ENCODE measurements around the gene SLC35F3. TPM values are rescaled to one million over a fixed set of nuclear protein-coding genes. Genes with fewer than 3 reads are reported as not detected.
"Not testable (repeated sequence)": the region's sequence is repeated elsewhere in the genome, so short reads cannot be mapped to it uniquely, and the experiment has no call there.

Gene SLC35F3
- total RNA-seq, 1 donor from 2014 or later, result 0.36 TPM

GRCh38 chr1:234114648-234115307, 210.3 kb downstream of the SLC35F3 start:
- DNase-seq (ENCODE audit: low spot score), result peak; percentile 51
- TF ChIP-seq CTCF (IDR thresholded peaks at IDR 0.05; ENCODE audit: unreplicated experiment), result peak; percentile 68
- Mint-ChIP-seq H3K36me3 (ENCODE audit: low read depth, unreplicated experiment) (no peaks in the 10 kb centered on the region), H3K4me3 (ENCODE audit: unreplicated experiment) (no peak overlapping the region), H3K4me1 (ENCODE audit: unreplicated experiment) (peaks cover 14% of the 10 kb centered on the region), H3K27me3 (ENCODE audit: unreplicated experiment) (no peaks in the 10 kb centered on the region), H3K27ac (ENCODE audit: unreplicated experiment) (no peak overlapping the region), H3K9me3 (ENCODE audit: unreplicated experiment) (no peaks in the 10 kb centered on the region)

GRCh38 chr1:234118911-234119310, 214.4 kb downstream of the SLC35F3 start:
- no peak overlapping the region for H3K4me3 Mint-ChIP-seq (ENCODE audit: unreplicated experiment)
- H3K36me3 Mint-ChIP-seq (ENCODE audit: low read depth, unreplicated experiment), result no peaks in the 10 kb centered on the region
- no peaks in the 10 kb centered on the region for H3K9me3 Mint-ChIP-seq (ENCODE audit: unreplicated experiment)
- no peak overlapping the region for H3K27ac Mint-ChIP-seq (ENCODE audit: unreplicated experiment)
- peaks cover 14% of the 10 kb centered on the region for H3K4me1 Mint-ChIP-seq (ENCODE audit: unreplicated experiment)
- no peaks in the 10 kb centered on the region for H3K27me3 Mint-ChIP-seq (ENCODE audit: unreplicated experiment)
- TF ChIP-seq CTCF (IDR thresholded peaks at IDR 0.05; ENCODE audit: unreplicated experiment), result no peak
- DNase-seq (ENCODE audit: low spot score), result no peak

GRCh38 chr1:234119431-234119830, 215.0 kb downstream of the SLC35F3 start:
- DNase-seq (ENCODE audit: low spot score), result no peak
- Mint-ChIP-seq H3K4me1 (ENCODE audit: unreplicated experiment) (peaks cover 14% of the 10 kb centered on the region), H3K27me3 (ENCODE audit: unreplicated experiment) (no peaks in the 10 kb centered on the region), H3K36me3 (ENCODE audit: low read depth, unreplicated experiment) (no peaks in the 10 kb centered on the region), H3K27ac (ENCODE audit: unreplicated experiment) (no peak overlapping the region), H3K9me3 (ENCODE audit: unreplicated experiment) (no peaks in the 10 kb centered on the region), H3K4me3 (ENCODE audit: unreplicated experiment) (no peak overlapping the region)
- TF ChIP-seq CTCF (IDR thresholded peaks at IDR 0.05; ENCODE audit: unreplicated experiment), result no peak

- Mint-ChIP-seq H3K27ac (ENCODE audit: unreplicated experiment) (no peak overlapping the region), H3K4me1 (ENCODE audit: unreplicated experiment) (peaks cover 5% of the 10 kb centered on the region), H3K36me3 (ENCODE audit: low read depth, unreplicated experiment) (no peaks in the 10 kb centered on the region), H3K9me3 (ENCODE audit: unreplicated experiment) (no peaks in the 10 kb centered on the region), H3K4me3 (ENCODE audit: unreplicated experiment) (no peak overlapping the region), H3K27me3 (ENCODE audit: unreplicated experiment) (no peaks in the 10 kb centered on the region)
- TF ChIP-seq CTCF (IDR thresholded peaks at IDR 0.05; ENCODE audit: unreplicated experiment), result no peak
- no peak for DNase-seq (ENCODE audit: low spot score)
Observed at GRCh38 chr1:234120327-234120944, 216.0 kb downstream of the SLC35F3 start.

- not testable (repeated sequence) for H3K36me3 Mint-ChIP-seq (ENCODE audit: low read depth, unreplicated experiment); H3K4me1 Mint-ChIP-seq (ENCODE audit: unreplicated experiment); H3K27ac Mint-ChIP-seq (ENCODE audit: unreplicated experiment)
Observed at GRCh38 chr1:234121659-234122058, 217.2 kb downstream of the SLC35F3 start.

GRCh38 chr1:234122571-234122970, 218.1 kb downstream of the SLC35F3 start:
- not testable (repeated sequence) for H3K27me3 Mint-ChIP-seq (ENCODE audit: unreplicated experiment); H3K36me3 Mint-ChIP-seq (ENCODE audit: low read depth, unreplicated experiment); H3K27ac Mint-ChIP-seq (ENCODE audit: unreplicated experiment)

More at GRCh38 chr1:234121659-234122058, 217.2 kb downstream of the SLC35F3 start:
- not testable (repeated sequence) for H3K4me3 Mint-ChIP-seq (ENCODE audit: unreplicated experiment); H3K27me3 Mint-ChIP-seq (ENCODE audit: unreplicated experiment); DNase-seq (ENCODE audit: low spot score); H3K9me3 Mint-ChIP-seq (ENCODE audit: unreplicated experiment)

More at GRCh38 chr1:234122571-234122970, 218.1 kb downstream of the SLC35F3 start:
- H3K4me3 Mint-ChIP-seq (ENCODE audit: unreplicated experiment); H3K4me1 Mint-ChIP-seq (ENCODE audit: unreplicated experiment); H3K9me3 Mint-ChIP-seq (ENCODE audit: unreplicated experiment); DNase-seq (ENCODE audit: low spot score): not testable (repeated sequence)
